Endothelial cell of umbilical vein (primary cell): ENCODE data around the gene ABAT. TPM values are rescaled to one million over a fixed set of nuclear protein-coding genes. Genes with fewer than 3 reads are reported as not detected.

ENCODE experiments used
- BruUV-seq: library from RNA; stranded (reverse); fragments of 400-500 nt; replicated peaks from 2 replicates; lab custom pipeline; 2021; lab: Mats Ljungman, UMichigan
- CTCF ChIA-PET: fragments of 300-600, 350-600 bp; sonication (Branson Sonifier 250); formaldehyde crosslinking; loops from one replicate; lab custom pipeline; 2021; ENCODE audit warnings: antibody characterized with exemption, inconsistent platforms; lab: Charles Lee
- POLR2A ChIA-PET: fragments of 300-600, 350-600 bp; sonication (Branson Sonifier 250); formaldehyde crosslinking; loops from one replicate; lab custom pipeline; 2021; ENCODE audit warnings: antibody characterized with exemption, inconsistent platforms; lab: Charles Lee
- DNase-seq: peaks from one replicate; pipeline ENCODE4 v3.0.0-alpha.2; 2011; ENCODE audit warnings: low read depth, low spot score
- FAIRE-seq: peaks from 2 replicates; lab custom pipeline; 2011; peaks lifted over from hg19 to GRCh38; lab: Jason Lieb, UNC
- H2AFZ ChIP-seq: 2 replicates; pipeline ENCODE4 v1.6.0; 2012; ENCODE audit warnings: low read depth, low read length, control low read depth, inconsistent platforms
- H3K27ac ChIP-seq: 2 replicates; pipeline ENCODE4 v1.5.1; 2011; ENCODE audit warnings: low read depth, mild to moderate bottlenecking, control low read depth, low read length, moderate library complexity; ENCODE audit not compliant: insufficient read depth
- H3K27me3 ChIP-seq, 2 experiments: 2 replicates each; pipeline versions ENCODE4 v1.6.0 to v1.6.1; 2011; ENCODE audit warnings: low read length in 2 of 2, mixed read lengths in 1 of 2; ENCODE audit not compliant: control insufficient read depth in 2 of 2, insufficient read depth in 2 of 2
- H3K36me3 ChIP-seq, 2 experiments: 2 replicates in 1 of 2; 3 replicates in 1 of 2; pipeline ENCODE4 v1.5.1; 2011; ENCODE audit warnings: low read length in 2 of 2, mild to moderate bottlenecking in 1 of 2, moderate library complexity in 1 of 2; ENCODE audit not compliant: control insufficient read depth in 2 of 2, insufficient read depth in 2 of 2; ENCODE audit errors: extremely low read depth in 1 of 2
- H3K4me1 ChIP-seq: 3 replicates; pipeline ENCODE4 v1.5.1; 2011; ENCODE audit warnings: mild to moderate bottlenecking, low read length; ENCODE audit not compliant: control insufficient read depth, insufficient read depth; ENCODE audit errors: extremely low read depth
- H3K4me2 ChIP-seq: 2 replicates; pipeline ENCODE4 v1.6.1; 2011; ENCODE audit warnings: low read length, control low read depth, mixed read lengths; ENCODE audit not compliant: insufficient read depth
- H3K4me3 ChIP-seq, 3 experiments: fragments of 200-600 bp in 1 of 3; sonication (generic), shearing (Covaris generic) in 1 of 3; replicated peaks in 1 of 3; 2 replicates each; pipeline ENCODE4 v1.5.1; 2011 to 2016; ENCODE audit warnings: control low read depth in 3 of 3, low read length in 3 of 3, mild to moderate bottlenecking in 2 of 3, inconsistent platforms in 1 of 3, low read depth in 1 of 3, moderate library complexity in 1 of 3; ENCODE audit not compliant: insufficient read depth in 1 of 3
- H3K79me2 ChIP-seq: 2 replicates; pipeline ENCODE4 v1.6.0; 2012; ENCODE audit warnings: low read length, inconsistent platforms; ENCODE audit not compliant: control insufficient read depth, insufficient read depth
- H3K9ac ChIP-seq: replicated peaks from 2 replicates; pipeline ENCODE3; 2011; ENCODE audit warnings: low read length, control low read depth; ENCODE audit not compliant: insufficient read depth; ENCODE audit errors: extremely low read depth
- H3K9me1 ChIP-seq: replicated peaks from 3 replicates; pipeline ENCODE4 v1.6.0; 2011; ENCODE audit warnings: mild to moderate bottlenecking, low read length; ENCODE audit not compliant: control insufficient read depth, insufficient read depth; ENCODE audit errors: extremely low read depth
- H3K9me3 ChIP-seq: replicated peaks from 2 replicates; pipeline ENCODE4 v1.5.1; 2012; ENCODE audit warnings: low read length, inconsistent platforms; ENCODE audit not compliant: control insufficient read depth, insufficient read depth
- H4K20me1 ChIP-seq: replicated peaks from 2 replicates; pipeline ENCODE3; 2011; ENCODE audit warnings: mild to moderate bottlenecking, low read length; ENCODE audit not compliant: control insufficient read depth, insufficient read depth; ENCODE audit errors: extremely low read depth
- EZH2 ChIP-seq: IDR thresholded peaks from 2 replicates; pipeline ENCODE4 v1.6.1; 2012; ENCODE audit warnings: borderline replicate concordance, low read depth, mild to moderate bottlenecking, moderate library complexity, low read length, inconsistent platforms; ENCODE audit not compliant: severe bottlenecking
- FOS ChIP-seq: IDR thresholded peaks from 2 replicates; pipeline ENCODE4 v1.6.1; 2011; ENCODE audit warnings: mild to moderate bottlenecking, low read length, moderate library complexity, borderline replicate concordance; ENCODE audit not compliant: insufficient read depth
- GATA2 ChIP-seq: IDR thresholded peaks from 2 replicates; pipeline ENCODE4 v1.7.0; 2011; ENCODE audit warnings: low read depth, mild to moderate bottlenecking, moderate library complexity, mixed read lengths, low read length; ENCODE audit not compliant: insufficient read length, insufficient read depth
- JUN ChIP-seq: IDR thresholded peaks from 2 replicates; pipeline ENCODE4 v1.6.1; 2011; ENCODE audit warnings: borderline replicate concordance, low read depth; ENCODE audit not compliant: insufficient read length, insufficient read depth
- MYC ChIP-seq: IDR thresholded peaks from one replicate; pipeline ENCODE4 v1.6.1; 2011; ENCODE audit warnings: mild to moderate bottlenecking, low read depth, low read length
- POLR2A ChIP-seq: IDR thresholded peaks from 2 replicates; pipeline ENCODE4 v1.6.1; 2012; ENCODE audit warnings: low read depth, mild to moderate bottlenecking, control low read depth, low read length
- POLR2AphosphoS5 ChIP-seq: IDR thresholded peaks from 2 replicates; pipeline ENCODE4 v1.6.1; 2012; ENCODE audit warnings: low read depth, mild to moderate bottlenecking, control low read depth, low read length, moderate library complexity; ENCODE audit not compliant: insufficient read depth
- dilution Hi-C: fragments of 300-500 bp; cut with MboI; formaldehyde crosslinking; loops from one replicate; pipeline ENCODE4 v1.15.0; 2019; ENCODE audit warnings: low sequenced_read_pairs; ENCODE audit not compliant: extremely low pct_ligation_motif_present
- intact Hi-C: fragments of 100-400 bp; cut with micrococcal nuclease; formaldehyde crosslinking; loops from one replicate; pipeline ENCODE4 v1.10.0; 2022
- polyA plus RNA-seq, 4 experiments: library from polyadenylated mRNA; depleted of rRNA in 3 of 4; stranded (reverse) in 3 of 4; unstranded in 1 of 4; fragments of >200 nt; gene quantifications; 2 replicates each; pipeline versions ENCODE4 v1.2.1 to v1.2.3, GENCODE V29; 2011 to 2012; ENCODE audit warnings: missing spikeins in 1 of 4
- total RNA-seq: library from RNA; stranded (reverse); gene quantifications from 2 replicates; pipeline ENCODE4 v1.2.3, GENCODE V29; 2021
- TF ChIP-seq, protein P1 (sequence below), 2 donors: IDR thresholded peaks; 1 replicate in 1 of 2; 2 replicates in 1 of 2; pipeline ENCODE4 v1.5.1; 2011; ENCODE audit warnings: low read length in 2 of 2, mild to moderate bottlenecking in 2 of 2, moderate library complexity in 2 of 2, control low read depth in 1 of 2, inconsistent platforms in 1 of 2, low read depth in 1 of 2; ENCODE audit not compliant: insufficient read depth in 1 of 2; ENCODE audit errors: extremely low read depth in 1 of 2
- TF ChIP-seq, protein P2 (sequence below): IDR thresholded peaks from 2 replicates; pipeline ENCODE4 v1.6.1; 2011; ENCODE audit not compliant: insufficient read depth, insufficient read length

ABAT gene
- total and polyA plus RNA-seq, 2 donors (not counting 3 experiments of a cell fraction or from before 2014, with no cell fraction given) = 1.3 to 1.4 TPM

DNA sequence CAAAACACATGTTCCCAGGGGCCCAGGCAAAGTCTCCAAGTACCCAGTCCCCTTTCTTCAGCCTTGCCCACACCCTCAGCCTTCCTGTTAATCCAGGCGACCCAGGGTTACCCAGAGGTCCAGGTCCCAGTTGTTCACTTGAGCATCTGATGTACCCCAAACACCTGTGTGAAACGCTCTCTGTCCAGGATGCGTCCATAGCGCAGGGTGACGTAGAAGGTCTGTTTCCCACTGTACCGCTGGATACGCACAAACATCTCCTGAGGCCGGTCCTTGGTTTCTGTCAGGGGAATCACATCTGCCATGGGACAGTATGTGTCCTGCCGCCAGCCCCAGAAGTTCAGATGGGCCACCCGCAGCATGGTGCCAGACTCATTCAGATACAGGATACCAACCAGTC lies 121.4 kb downstream of the ABAT start:
- Histone ChIP-seq H3K9ac (no peak overlapping the region), H3K79me2 (peaks cover 48% of the 10 kb centered on the region), H3K27me3 (no peaks in the 10 kb centered on the region), H4K20me1 (peaks cover under 1% of the 10 kb centered on the region), H3K4me2 (no peak overlapping the region), H3K4me3 (no peak overlapping the region), H3K9me1 (no peaks in the 10 kb centered on the region), H3K9me3 (no peaks in the 10 kb centered on the region), H3K4me1 (peaks cover 25% of the 10 kb centered on the region), H3K27ac (no peak overlapping the region), H2AFZ (no peak overlapping the region), H3K36me3 (peaks cover 0 to under 1% of the 10 kb centered on the region in 2 experiments)
- ChIA-PET CTCF (interaction anchor here (1.7 kb wide), 1 partner anchor 339 kb away, joined by 6 read pairs; no protein-coding TSS in a partner anchor), POLR2A (no interaction called here)
- intact Hi-C loops (loop anchor here (5.0 to 10.0 kb wide), 2 partner anchors 296 to 339 kb away; partner anchors contain the start of gene HAPSTR1), dilution Hi-C loops (no loop called here)
- FAIRE-seq (no peak), DNase-seq (no peak)
- BruUV-seq = no TSS peak
- no peak for TF ChIP-seq GATA2
- no peak for TF ChIP-seq FOS
- TF ChIP-seq POLR2AphosphoS5 = no peak
- TF ChIP-seq POLR2A = no peak
- TF ChIP-seq MYC = no peak
- TF ChIP-seq JUN = no peak
- TF ChIP-seq, protein P1, sequence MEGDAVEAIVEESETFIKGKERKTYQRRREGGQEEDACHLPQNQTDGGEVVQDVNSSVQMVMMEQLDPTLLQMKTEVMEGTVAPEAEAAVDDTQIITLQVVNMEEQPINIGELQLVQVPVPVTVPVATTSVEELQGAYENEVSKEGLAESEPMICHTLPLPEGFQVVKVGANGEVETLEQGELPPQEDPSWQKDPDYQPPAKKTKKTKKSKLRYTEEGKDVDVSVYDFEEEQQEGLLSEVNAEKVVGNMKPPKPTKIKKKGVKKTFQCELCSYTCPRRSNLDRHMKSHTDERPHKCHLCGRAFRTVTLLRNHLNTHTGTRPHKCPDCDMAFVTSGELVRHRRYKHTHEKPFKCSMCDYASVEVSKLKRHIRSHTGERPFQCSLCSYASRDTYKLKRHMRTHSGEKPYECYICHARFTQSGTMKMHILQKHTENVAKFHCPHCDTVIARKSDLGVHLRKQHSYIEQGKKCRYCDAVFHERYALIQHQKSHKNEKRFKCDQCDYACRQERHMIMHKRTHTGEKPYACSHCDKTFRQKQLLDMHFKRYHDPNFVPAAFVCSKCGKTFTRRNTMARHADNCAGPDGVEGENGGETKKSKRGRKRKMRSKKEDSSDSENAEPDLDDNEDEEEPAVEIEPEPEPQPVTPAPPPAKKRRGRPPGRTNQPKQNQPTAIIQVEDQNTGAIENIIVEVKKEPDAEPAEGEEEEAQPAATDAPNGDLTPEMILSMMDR (IDR thresholded peaks at IDR 0.05; ENCODE audit: extremely low read depth in 1 of 2, insufficient read depth in 1 of 2, low read depth in 1 of 2, low read length in 2 of 2) = no peak
- no peak for TF ChIP-seq EZH2
- TF ChIP-seq, protein P2, sequence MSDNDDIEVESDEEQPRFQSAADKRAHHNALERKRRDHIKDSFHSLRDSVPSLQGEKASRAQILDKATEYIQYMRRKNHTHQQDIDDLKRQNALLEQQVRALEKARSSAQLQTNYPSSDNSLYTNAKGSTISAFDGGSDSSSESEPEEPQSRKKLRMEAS = no peak
